AG09319 (cell line): Measurements from ENCODE around the gene SLC20A1.
"Not testable (repeated sequence)": the region's sequence is repeated elsewhere in the genome, so short reads cannot be mapped to it uniquely, and the experiment has no call there.

Experiments
- DNase-seq: peaks from one replicate; pipeline ENCODE4 v3.0.0-alpha.2; 2010; ENCODE audit warnings: low read depth; ENCODE audit errors: extremely low read depth
- TF ChIP-seq, protein P1 (sequence below): IDR thresholded peaks from 2 replicates; pipeline ENCODE4 v1.5.1; 2011; ENCODE audit warnings: low read depth, mild to moderate bottlenecking, inconsistent platforms, low read length, moderate library complexity

The SLC20A1 gene

DNA sequence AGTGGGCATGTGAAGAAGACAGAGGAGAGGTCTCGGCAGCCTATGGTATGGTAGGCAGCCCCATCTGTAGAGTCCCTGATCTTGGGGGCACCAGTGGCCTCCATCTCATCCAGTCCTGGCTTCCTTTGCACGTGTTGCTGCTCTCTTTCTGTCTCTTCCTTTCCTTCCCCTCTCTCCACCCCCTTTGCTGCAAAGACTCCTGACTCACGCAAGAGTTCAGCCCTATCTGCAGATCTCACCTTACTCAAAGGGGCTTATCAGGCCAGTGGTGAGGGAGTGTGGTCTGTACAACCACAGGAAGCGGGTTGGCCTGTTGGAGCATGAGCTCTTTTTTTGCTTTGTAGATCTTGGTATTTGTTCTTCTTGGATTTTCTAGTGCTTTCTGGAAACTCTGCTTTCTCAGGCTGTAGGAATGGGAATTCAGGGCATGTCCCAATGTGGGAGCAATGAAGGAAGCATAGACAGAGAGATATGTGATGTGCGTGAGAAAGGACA, 60.5 kb downstream of the SLC20A1 start:
- DNase-seq: no peak
- TF ChIP-seq, protein P1, sequence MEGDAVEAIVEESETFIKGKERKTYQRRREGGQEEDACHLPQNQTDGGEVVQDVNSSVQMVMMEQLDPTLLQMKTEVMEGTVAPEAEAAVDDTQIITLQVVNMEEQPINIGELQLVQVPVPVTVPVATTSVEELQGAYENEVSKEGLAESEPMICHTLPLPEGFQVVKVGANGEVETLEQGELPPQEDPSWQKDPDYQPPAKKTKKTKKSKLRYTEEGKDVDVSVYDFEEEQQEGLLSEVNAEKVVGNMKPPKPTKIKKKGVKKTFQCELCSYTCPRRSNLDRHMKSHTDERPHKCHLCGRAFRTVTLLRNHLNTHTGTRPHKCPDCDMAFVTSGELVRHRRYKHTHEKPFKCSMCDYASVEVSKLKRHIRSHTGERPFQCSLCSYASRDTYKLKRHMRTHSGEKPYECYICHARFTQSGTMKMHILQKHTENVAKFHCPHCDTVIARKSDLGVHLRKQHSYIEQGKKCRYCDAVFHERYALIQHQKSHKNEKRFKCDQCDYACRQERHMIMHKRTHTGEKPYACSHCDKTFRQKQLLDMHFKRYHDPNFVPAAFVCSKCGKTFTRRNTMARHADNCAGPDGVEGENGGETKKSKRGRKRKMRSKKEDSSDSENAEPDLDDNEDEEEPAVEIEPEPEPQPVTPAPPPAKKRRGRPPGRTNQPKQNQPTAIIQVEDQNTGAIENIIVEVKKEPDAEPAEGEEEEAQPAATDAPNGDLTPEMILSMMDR: no peak

DNA sequence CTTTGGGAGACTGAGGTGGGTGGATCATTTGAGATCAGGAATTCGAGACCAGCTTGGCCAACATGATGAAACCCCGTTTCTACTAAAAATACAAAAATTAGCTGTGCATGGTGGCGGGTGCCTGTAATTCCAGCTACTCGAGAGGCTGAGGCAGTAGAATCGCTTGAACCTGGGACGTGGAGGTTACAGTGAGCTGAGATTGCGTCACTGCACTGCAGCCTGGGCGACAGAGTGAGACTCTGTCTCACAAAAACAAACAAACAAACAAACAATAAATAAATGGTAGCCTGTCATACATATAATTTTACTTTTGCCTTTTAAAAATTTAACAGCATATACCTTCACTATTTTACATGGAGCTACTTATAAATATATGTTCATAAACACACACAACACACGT, 61.2 kb downstream of the SLC20A1 start:
- not testable (repeated sequence) for DNase-seq

DNA sequence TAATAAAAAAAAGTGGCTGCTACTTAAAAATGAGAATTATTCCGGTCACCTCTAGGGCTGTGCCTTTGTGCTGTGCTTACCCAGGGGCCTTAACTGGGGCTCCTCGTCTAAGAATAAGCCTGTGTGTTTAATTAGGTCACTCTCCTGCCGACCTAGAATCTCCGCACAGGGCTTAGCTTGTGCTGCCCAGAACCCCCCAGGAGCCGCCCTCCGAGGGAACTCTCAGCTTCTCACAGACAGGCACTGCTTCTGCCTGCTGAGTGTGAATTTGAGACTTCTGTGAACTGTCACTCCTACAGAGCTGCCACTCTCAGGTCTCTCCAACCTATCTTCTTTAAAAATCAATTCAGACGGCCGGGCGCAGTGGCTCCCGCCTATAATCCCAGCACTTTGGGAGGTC, 63.2 kb downstream of the SLC20A1 start:
- no peak for DNase-seq
- TF ChIP-seq, protein P1: no peak

DNA sequence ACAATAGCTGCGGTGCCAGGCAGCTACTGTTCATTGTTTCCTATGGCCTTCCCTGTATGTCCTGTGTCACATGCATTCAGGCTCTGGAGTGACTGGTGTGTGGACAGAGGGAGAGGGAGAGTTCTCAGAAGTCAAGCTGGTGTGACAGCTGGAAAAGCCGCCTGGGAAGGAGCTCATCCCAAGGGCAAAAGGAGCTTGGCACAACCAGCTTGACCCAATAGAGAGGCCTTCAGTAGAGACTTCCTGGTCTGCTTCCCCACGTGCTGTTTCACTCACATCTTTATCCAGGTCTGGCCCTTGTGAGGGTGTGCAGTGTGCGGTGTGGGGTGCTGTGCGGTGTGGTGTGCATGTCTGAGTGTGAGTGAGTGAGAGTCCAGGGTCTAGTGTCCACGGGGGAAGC, 64.0 kb downstream of the SLC20A1 start:
- TF ChIP-seq, protein P1: no peak
- DNase-seq: no peak

DNA sequence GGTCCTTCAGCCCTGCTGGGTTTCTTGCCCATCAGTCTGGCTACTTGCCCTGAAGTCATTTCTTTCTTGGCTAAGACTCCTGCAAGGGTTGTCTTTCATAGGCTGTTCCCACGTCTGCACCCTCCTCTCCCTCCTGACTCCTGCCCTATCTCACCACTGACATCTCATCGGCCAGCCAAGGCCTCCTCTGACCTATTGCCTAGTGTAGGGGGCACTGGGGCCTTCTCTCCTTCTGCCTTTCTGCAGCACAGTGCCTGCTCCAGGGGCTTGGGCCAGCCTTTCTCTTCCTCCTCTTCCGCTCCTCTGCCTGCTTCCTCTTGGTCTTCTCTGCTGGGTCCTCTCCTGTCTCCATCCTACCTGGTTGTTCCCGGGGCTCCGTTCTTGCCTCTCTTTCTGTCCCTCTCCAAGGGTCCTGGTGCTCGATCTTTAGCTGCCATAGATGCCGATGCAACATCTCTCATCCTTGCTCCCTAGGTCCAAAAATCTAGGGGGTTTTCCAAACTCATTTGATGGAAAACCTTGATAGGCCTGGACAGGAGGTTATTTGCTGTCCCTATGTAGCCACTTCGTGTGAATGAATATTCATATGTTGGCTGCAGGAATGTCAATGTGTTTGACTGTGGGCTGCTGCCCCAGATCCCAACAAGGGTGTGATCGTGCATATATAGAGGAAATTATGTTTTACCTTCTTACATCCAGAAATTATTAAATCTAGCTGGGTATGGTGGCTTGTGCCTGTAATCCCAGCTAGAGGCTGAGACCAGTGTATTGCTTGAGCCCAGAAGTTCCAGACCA, 65.4 kb downstream of the SLC20A1 start:
- TF ChIP-seq, protein P1: no peak
- no peak for DNase-seq

DNA sequence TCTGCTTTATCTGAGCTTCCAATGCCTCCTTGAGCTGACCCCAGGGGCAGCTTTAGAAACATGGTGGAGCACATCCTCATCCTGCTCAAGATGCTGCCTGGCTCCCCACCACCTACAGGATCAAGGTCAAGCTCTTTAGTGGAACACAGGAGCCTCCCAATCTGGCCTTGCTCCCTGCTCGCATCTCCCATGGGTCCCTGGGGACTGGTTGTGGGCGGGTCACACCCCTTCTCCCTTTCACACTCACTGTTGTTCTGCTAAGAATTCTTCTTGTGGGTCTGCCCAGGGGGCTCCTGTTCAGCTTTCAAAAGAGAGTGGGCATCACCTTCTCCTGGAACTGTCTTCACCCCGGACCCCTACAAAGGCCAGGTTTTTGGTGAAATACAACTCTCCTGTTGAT, 66.7 kb downstream of the SLC20A1 start:
- no peak for DNase-seq
- TF ChIP-seq, protein P1: no peak

DNA sequence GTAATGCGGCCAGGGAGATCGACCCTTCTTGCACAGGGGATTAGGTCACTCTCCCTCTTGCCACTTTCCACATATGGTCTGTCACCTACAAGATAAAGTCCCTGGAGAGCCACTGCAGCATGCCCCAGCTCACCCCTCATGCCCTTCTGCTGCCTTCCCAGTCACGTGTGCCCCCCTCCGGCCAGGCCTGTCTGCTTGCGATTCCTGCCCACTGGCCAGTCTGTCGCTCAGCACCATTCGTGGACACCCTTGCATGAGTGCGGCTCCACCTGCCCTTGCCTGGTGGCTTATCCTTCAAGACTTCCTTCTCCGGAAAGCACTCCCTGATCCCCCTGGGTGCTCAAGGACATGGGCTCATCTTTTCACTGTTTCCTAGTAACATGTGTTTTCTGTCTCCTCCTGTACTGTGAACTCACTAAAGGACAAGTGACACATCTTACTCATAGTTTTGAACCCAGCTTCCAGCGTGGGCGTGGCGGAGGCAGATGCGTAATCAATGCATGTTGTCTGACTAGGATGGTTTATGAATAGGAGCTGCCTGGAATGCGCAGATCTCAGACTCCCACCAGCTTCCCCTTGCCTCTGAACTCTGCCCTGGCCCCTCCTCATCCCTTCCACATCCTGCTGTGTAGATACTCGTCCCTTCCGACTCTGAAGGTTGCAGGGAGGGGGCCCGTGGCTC, 67.3 kb downstream of the SLC20A1 start:
- TF ChIP-seq, protein P1: no peak
- DNase-seq: no peak
